Measurements from ENCODE around the gene ANTXRL. TPM values are rescaled to one million over a fixed set of nuclear protein-coding genes. Genes with fewer than 3 reads are reported as not detected.

The ANTXRL gene
- total RNA-seq, 2 experiments from 2014 or later = not detected

DNA sequence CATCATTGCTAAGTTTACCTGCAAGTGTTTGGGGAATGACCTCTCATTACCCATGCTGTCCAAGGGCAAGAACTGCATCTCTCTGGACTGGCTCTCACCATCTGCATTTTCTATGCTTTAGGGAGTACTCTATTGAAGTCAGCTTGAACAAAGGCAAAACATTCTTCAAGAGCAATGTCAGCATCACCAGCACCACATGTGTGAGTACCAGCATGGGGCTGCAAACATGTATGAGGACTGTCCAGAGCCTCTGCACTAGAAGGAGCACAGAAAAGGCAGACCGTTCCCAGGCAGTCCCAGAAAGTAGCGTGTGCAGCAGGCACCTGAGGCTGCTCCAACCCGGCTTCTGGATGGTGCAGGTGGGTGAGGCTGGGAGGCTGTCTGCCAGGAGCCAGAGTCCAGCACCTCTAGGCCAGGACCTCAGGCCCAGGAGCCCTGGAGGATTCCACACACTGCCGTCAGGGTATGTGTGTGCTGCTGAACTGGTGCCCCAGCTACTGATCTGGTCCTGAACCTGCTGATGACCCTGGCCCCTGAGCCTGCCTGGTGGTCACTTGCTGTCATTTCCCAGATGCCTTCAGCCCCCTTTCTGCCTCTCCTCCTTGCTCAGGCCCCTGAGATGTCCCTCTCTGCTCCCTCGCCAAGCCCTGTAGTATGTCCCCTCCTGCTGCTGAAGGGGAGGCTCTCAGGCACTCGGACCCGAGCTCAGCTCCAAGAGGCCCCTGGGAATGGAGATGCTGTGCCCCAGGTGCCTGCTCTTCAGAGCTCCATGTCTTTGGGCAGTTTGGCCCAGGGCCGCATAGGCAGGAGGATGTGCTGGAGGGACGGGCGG, 20.7 kb downstream of the ANTXRL start:
- H3K4me1 Mint-ChIP-seq (ENCODE audit: low read depth) = no peaks in the 10 kb centered on the region
- ATAC-seq (no peak), DNase-seq (no peak)
- no peak overlapping the region for H3K27ac Mint-ChIP-seq
- CTCF ChIA-PET = no interaction called here
- H3K27me3 Mint-ChIP-seq = no peaks in the 10 kb centered on the region
- POLR2A ChIA-PET = no interaction called here
- H3K36me3 Mint-ChIP-seq (ENCODE audit: low read depth) = no peaks in the 10 kb centered on the region
- H3K9me3 Mint-ChIP-seq = no peaks in the 10 kb centered on the region
- H3K4me3 Mint-ChIP-seq = no peak overlapping the region
- TF ChIP-seq, protein P1, sequence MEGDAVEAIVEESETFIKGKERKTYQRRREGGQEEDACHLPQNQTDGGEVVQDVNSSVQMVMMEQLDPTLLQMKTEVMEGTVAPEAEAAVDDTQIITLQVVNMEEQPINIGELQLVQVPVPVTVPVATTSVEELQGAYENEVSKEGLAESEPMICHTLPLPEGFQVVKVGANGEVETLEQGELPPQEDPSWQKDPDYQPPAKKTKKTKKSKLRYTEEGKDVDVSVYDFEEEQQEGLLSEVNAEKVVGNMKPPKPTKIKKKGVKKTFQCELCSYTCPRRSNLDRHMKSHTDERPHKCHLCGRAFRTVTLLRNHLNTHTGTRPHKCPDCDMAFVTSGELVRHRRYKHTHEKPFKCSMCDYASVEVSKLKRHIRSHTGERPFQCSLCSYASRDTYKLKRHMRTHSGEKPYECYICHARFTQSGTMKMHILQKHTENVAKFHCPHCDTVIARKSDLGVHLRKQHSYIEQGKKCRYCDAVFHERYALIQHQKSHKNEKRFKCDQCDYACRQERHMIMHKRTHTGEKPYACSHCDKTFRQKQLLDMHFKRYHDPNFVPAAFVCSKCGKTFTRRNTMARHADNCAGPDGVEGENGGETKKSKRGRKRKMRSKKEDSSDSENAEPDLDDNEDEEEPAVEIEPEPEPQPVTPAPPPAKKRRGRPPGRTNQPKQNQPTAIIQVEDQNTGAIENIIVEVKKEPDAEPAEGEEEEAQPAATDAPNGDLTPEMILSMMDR (IDR thresholded peaks at IDR 0.05) = no peak
- intact Hi-C loops (cut with micrococcal nuclease) = no loop called here

GRCh38 chr10:46308113-46308415, 21.3 kb downstream of the ANTXRL start:
- Mint-ChIP-seq H3K4me1 (ENCODE audit: low read depth) (no peaks in the 10 kb centered on the region), H3K27ac (no peak overlapping the region), H3K27me3 (no peaks in the 10 kb centered on the region), H3K9me3 (no peaks in the 10 kb centered on the region), H3K4me3 (no peak overlapping the region), H3K36me3 (ENCODE audit: low read depth) (no peaks in the 10 kb centered on the region)
- DNase-seq (no peak), ATAC-seq (no peak)
- ChIA-PET CTCF (no interaction called here), POLR2A (no interaction called here)
- TF ChIP-seq, protein P1 (IDR thresholded peaks at IDR 0.05) = no peak
- intact Hi-C loops (cut with micrococcal nuclease) = no loop called here

DNA sequence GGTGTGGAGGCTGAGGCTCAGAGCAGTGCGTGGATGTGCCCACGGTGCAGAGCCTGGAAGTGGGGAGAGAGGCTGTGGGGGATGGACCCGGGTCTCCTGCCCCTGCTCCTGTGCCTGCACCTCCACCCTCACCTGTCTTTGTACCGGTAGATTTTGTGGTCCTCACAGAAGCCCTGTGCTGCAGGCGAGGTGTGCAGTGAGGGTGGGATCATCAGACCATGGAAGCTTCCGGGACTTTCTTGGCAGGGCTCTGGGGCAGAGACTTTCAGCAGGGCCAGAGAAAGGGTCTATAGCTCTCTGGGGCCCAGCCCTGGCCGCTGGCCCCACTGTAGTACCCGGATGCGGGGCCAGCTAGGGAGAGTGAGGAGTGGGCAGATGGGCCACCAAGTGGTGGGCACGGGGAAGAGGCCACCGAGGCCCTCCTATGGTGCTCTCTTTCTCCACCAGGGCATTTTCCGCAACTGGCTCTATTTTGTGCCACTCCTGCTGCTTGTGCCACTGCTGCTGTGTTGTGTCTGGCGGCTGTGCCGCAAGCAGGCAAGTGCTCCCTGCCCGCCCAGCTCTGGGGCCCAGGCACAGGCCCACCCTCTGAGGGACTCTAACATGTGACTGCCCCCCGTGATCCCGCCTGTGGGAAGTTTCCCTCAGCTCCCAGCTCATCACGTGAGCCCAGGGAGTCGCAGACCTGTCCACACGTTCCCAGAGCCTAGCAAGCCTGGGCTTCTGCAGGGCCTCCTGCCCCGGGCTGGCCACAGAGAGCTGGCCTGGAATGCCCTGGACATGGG, 22.1 kb downstream of the ANTXRL start:
- CTCF ChIA-PET = no interaction called here
- TF ChIP-seq, protein P1 (IDR thresholded peaks at IDR 0.05) = no peak
- intact Hi-C loops (cut with micrococcal nuclease) = no loop called here
- Mint-ChIP-seq H3K27me3 (no peaks in the 10 kb centered on the region), H3K36me3 (ENCODE audit: low read depth) (no peaks in the 10 kb centered on the region), H3K4me1 (ENCODE audit: low read depth) (no peaks in the 10 kb centered on the region), H3K27ac (no peak overlapping the region), H3K9me3 (no peaks in the 10 kb centered on the region), H3K4me3 (no peak overlapping the region)
- POLR2A ChIA-PET = no interaction called here
- DNase-seq (no peak), ATAC-seq (no peak)

DNA sequence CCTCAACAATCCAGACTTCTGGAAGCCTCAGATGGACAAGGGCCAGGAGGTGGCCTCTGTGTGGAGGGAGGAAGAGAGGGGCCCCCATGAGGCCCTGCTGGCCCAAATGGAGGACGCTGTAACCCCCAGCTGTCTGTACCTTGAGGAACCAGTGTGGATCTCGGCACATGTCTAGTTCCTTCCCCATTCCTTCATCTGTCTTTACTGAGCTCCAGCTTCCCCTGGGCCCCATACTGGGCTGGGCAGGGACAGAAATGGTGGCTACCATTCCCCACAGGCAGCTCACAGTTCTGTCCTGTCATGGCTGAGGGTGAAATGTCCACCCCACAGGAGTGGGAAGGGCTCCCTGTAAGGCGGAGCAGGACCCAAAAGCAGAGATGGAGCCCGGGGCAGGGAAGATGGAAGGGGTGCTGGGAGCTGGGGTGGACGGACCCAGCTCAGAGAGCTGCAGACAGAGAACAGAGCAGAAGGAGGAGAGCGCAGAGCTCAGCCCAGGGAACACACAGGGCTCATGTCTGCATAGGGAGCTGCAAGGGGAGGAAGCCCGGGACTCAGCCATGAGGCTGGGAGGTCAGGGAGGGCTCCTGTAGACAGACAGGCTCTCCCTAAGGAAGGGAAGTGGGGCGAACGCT, 22.8 kb downstream of the ANTXRL start:
- ChIA-PET POLR2A (no interaction called here), CTCF (no interaction called here)
- DNase-seq = no peak
- H3K27me3 Mint-ChIP-seq = no peaks in the 10 kb centered on the region
- intact Hi-C loops (cut with micrococcal nuclease) = no loop called here
- ATAC-seq = no peak
- no peaks in the 10 kb centered on the region for H3K9me3 Mint-ChIP-seq
- no peaks in the 10 kb centered on the region for H3K4me1 Mint-ChIP-seq (ENCODE audit: low read depth)
- TF ChIP-seq, protein P1 (IDR thresholded peaks at IDR 0.05) = no peak
- no peaks in the 10 kb centered on the region for H3K36me3 Mint-ChIP-seq (ENCODE audit: low read depth)
- no peak overlapping the region for H3K4me3 Mint-ChIP-seq
- no peak overlapping the region for H3K27ac Mint-ChIP-seq

DNA sequence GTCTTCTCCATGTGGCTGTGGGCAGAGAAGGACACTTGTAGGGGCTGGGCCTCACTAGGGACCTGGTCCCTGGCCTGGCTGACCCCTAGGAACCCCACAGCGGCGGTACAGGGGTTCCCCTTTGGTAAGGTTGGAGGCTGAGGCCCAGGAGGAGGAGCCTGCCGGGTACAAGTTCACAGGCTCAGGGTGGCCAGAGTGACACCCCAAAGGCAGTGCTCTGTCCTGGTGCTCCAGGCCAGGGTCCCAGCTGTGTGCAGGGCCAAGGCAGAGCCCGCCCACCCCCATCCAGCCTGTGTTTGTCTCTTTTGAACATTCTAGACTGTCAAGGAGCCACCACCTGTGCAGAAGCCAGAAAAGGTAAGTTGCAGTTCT, 23.3 kb downstream of the ANTXRL start:
- ATAC-seq (no peak), DNase-seq (no peak)
- H3K4me1 Mint-ChIP-seq (ENCODE audit: low read depth) = no peaks in the 10 kb centered on the region
- no peaks in the 10 kb centered on the region for H3K27me3 Mint-ChIP-seq
- ChIA-PET CTCF (no interaction called here), POLR2A (no interaction called here)
- no peaks in the 10 kb centered on the region for H3K36me3 Mint-ChIP-seq (ENCODE audit: low read depth)
- no peaks in the 10 kb centered on the region for H3K9me3 Mint-ChIP-seq
- intact Hi-C loops (cut with micrococcal nuclease) = no loop called here
- no peak overlapping the region for H3K4me3 Mint-ChIP-seq
- no peak overlapping the region for H3K27ac Mint-ChIP-seq
- TF ChIP-seq, protein P1 (IDR thresholded peaks at IDR 0.05) = no peak

All from activated CD8-positive, alpha-beta T cell treated with anti-CD3 and anti-CD28 coated beads for 36 hours (primary cell).